Hepatic stellate cell (primary cell): ENCODE data around the gene KLHDC10.
"Not testable (repeated sequence)": the region's sequence is repeated elsewhere in the genome, so short reads cannot be mapped to it uniquely, and the experiment has no call there.

ENCODE experiments used
- DNase-seq: peaks from one replicate; pipeline ENCODE4 v3.0.0; 2011; ENCODE audit warnings: low spot score

Gene KLHDC10

DNA sequence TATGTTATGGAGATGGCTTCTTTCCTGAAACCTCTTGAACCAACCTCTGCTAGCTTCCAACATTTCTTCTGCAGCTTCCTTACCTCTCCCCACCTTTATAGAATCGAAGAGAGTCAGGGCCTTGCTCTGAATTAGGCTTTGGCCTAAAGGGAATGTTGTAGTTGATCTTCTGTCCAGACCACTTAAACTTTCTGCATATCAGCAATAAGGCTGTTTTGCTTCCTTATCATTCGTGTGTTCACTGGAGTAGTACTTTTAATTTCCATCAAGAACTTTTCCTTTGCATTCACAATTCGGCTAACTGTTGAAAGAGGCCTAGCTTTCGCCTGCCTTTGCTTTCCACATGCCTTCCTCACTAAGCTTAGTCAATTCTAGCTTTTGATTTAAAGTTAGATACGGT, 48.0 kb downstream of the KLHDC10 start:
- no peak for DNase-seq

DNA sequence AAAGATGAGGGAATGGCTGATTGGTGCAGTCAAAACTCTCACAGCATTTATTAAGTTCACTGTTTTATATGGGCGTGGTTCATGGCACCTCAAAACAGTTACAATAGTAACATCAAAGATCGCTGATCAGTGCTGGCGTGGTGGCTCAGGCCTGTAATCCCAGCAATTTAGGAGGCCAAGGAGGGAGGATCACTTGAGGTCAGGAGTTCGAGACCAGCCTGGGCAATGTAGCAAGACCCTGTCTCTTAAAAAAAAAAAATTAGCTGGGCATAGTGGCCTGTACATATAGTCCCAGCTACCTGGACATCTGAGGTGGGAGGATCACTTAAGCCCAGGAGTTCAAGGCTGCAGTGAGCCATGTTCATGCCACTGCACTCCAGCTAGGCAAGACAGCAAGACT, 48.5 kb downstream of the KLHDC10 start:
- no peak for DNase-seq

DNA sequence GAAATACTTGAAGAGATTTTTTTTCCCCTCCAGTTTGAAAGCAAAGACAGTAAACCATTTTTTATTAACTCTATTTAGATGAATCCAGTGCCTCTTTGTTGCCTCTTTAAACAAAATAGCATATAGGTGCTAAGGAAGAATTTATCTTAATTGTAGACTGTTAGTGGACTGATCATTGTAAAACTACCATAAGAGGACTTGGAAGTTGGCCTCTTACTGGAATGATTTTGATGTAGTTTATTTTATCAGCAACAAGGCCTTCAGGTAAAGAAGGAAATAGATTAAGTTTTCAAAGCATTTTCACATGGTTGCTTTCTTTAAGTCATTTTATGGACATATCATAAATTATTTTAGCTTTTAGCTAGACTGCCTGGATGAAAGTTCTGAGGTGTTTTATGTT, 53.2 kb downstream of the KLHDC10 start:
- DNase-seq = no peak

DNA sequence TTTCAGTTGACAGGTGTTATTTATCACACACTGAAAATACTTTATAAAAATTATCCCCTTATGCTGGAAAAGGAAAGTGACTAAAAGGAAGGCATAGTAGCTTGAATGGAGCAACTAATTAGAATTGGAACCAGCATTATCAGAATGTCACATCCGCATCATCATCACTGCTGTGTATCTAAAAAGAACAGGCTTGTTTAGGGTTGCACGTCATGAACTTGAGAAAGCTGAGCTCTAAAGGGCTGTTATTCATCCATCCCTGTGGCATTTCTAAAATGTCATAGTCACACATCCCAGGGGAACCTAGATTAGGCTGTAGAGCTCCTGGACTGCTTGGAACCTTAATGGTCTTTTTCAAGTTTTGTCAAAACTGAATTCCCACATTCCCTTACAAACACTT, 54.4 kb downstream of the KLHDC10 start:
- no peak for DNase-seq

DNA sequence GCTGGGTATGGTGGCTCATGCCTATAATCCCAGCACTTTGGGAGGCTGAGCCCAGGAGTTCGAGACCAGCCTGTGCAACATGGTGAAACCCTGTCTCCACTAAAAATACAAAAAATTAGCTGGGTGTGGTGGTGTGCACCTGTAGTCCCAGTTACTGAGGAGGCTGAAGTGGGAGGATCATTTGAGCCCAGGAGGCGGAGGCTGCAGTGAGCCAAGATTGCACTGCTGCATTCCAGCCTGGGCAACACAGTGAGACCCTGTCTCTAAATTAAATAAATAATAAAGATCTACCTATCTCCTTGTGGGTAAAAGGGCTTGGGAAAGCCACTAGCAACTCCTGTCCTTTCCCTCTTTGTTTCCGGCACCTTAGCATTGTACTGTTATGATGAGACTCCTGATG, 56.5 kb downstream of the KLHDC10 start:
- not testable (repeated sequence) for DNase-seq

DNA sequence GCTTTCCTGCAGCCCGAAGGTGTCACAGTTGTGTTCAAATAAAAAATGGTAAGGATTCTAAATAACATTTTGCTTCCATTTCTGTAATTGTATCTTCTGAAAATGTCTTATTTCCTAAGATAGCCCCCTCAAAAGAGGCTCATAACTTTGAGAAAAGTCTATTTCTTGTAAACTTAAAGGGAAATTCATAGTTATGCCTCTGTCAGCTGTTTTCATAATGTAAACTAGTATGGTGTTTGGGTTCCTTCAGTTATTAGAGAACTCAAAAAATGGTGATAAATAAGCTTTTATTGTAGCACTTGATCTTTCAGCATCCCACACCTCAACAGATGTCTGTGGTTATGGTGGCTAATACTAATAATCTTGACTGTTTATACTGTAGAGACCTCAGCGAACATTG, 57.1 kb downstream of the KLHDC10 start:
- no peak for DNase-seq

DNA sequence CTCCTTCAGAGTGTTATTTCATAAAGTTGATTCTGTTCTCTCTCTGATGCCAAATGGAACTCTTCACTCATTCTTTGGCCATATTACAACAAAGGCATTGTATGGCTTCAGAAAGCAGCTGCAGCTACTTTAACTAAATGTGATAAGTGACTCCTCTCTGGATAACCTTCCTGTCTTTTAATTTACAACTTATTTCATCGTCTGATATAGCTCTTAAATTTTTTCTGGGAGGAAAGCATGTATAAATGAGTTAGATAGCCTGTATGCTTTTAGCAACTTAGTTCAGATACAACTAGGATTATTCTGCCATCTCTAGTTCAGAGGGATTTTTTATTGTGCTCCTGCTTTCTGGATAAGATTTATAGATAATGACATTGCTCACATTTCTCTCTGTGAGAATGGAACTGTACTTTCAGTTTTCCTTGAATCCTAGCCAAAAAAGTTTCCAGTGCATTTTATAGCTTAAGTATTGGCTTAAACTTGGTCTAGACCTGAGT, 57.5 kb downstream of the KLHDC10 start:
- DNase-seq = no peak

DNA sequence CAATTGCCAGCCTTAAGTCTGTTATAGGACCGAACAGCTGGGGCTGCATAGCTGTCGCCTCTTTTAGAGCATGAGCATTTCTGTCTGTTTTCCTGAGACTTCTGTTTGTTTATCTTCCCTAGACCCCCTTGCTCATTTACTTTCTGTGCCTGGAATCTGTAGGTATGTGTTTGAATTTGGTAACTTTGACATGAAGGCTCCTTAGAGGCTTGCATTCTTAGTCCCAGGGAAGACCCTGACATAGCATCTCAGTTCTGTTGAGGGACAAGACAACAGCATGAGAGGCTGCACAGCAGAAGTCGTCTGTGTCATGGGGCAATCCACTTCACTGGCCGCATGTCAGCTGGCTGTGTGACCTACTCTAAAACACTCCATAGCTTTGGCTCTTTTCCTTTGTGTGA, 58.7 kb downstream of the KLHDC10 start:
- no peak for DNase-seq

DNA sequence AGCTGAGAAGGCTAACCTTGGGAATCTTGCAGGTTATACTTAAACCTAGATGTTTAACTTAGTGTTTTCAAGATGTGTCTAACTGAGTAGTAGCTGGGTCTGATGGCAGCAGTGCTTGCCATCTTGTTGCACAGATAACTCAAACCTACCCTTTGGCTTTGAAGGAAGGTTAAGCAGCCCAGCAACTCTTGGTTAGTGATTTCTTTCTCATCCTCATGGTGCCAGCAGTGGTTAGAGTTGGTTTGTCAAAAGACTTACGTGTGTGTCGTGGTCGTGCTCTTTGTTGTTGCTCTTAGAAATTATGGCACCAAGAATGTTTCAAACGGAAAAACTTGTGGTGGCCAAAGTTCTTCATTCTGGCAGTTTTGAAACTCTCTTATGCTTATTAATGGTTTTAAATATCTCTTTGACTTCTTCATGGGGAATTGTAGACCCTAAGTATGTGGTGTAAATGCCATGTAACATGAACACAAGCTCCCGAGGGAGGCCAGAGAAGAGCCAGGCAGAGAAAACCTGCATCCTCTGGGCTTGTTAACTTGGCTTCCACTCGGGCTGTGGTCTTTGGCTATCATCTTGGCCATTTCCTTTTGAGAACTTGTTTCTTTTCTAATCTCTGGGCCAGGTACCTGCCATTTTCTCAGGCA, 61.0 kb downstream of the KLHDC10 start:
- no peak for DNase-seq

DNA sequence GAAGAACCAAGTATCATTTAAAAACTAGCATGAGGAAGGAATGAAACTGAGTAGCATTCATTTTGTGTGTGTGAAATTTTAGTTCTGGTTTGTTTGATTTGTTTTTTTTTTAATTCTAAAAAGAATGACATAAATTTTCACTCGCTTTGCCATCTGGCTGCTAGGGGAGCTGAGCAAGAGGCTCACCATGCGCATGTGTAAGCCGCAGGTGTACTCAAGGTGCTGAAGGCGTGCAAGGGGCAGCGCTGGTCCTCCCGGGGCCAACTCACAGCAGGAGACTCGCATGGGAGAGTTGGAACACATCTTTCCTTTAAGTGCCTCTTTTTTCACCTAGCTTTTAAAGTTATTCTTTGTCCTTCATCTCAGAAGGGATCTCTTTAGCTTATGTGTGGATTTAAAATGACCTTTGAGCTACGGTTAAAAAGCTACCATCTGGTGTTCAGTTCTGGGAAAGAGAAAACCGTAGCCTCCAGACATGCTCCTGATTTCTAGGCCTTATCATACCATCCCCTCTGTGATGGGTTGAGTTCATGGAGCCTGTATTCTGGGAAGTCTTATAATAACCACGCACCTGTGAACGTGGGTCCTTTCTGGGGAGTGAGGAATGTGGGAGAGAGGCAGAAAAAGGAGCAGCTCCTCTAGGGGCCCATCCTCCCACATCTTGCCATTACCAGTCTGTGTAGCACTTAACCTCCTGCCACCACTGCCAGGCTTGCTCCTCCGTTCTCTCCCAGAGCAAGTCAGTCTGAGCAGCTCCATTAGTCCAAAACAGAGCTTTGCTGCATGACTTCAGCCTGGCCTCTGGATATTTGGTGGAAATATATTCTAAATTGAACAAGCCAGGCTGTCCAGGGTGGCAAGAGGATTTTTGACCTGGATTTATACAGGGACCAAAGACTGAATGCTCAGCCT, 61.9 kb downstream of the KLHDC10 start:
- no peak for DNase-seq

DNA sequence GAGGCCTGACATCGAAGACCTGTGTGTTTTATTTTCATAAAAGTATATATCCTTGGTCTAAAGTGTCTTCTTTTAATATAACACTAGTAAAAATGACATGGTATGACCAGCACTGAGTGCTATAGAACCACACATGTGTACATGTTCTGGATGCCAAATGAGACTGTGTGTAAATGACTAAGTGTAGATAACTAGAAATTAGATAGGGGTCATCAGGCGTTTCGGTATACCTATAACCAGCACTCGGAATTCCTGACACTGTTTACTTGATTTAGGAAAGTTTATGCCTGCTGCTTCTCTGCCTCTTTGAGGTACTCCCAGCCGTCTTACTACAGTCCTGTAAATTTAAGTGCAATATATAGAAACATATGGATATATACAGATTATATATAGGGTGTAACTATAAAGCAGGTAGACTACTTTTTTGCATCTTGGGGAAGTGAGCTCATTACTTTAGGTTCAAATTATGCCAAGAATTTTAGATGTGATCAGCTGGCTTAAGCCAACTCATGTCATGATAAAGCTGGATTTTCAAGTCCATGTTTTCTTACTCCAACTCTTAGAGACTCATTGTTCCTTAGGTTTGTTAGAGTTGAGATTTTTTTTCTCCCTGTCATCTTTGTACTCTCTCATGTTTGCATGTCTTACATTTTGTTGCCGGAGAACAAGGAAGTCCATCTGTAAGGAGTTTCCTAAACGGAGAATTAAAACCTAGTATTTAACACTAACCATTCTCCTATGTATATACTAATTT, 62.9 kb downstream of the KLHDC10 start:
- DNase-seq = no peak

DNA sequence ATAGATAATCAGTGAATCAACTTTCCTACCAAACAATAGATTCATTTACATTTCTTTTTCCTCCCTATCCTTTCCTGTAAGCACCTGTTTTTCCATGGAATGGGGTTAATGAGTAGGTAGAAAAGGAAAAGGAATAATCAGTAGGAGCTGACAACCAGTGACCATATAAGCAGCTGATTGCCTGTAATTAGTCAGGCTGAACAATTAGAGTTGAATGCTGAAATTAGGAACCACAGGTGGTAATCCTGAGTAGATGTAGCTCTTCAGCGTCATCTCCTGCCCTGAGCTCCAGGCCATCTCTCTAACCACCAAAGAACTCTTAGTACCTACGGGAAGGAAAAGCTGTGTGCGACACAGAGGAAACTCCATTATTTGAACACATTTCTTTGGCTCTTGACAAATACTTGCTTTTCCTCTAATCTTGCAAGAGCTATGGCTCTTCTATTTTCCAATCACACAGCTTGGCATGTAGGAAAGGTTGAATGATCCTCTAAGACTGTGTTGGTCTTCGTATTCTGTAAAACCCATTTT, 63.8 kb downstream of the KLHDC10 start:
- no peak for DNase-seq

DNA sequence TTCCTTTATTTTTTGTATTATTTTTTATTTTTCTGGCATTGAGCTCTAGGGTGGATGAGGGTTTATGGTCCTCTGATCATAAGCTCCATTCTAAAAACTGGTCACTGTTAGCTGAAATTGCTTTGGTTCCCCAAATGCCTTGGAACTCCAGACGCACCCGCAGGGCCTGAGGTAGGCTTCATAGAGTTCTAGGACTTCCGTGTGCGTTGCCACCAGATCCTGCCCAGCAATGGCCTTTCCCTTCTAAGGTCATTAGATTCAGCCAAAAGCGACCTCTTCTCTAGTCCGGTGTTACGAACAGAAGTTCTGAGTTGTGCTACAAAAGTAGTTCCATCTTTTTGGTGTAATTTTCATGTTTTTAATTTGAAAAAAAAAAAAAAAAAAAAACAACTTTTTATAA, 64.4 kb downstream of the KLHDC10 start:
- no peak for DNase-seq

DNA sequence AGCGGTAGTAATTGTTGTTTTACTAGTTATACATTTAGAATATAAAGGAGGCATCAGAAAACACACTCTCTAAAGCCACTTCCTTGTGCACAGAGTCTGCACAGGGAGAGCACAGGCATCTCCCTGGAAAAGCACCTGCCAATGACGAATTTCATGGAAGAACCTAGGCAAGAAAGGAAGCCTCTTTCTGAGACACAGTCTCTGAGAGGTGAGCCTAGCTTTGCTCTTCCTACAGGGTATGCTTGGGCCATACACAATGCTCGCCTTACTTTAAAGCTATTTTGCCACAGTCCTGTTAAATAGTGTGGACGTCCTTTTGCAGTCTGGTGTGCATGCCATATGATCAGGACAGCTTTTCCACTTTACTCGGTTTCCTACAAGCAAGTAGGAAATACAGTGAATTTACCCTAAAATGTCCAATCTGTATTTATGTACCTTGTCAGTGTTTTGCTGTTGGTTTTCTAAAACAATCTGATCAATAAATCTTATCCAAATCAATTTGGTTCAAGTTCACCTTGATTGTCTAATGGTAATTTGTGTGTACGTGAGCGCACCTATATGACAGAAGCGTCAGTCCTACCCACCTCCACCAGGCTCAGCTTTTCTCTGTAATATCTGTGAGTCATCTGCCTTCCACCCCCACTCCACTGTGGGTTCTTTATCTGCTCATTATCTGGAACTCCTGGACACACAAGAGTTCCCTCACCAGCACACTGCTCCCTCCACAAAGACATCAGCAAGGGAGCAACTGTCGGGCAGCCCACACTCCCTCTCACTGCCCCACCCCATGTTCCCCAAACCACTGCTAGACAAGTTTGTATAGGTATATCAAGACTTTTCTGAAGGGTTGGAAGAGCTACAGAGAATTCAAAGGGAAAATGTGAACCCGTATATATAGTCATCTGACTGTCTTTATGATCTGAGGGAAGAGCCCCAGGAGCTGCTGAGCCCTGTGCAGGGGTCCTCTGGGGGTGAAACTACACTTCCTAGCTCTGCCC, 65.2 kb downstream of the KLHDC10 start:
- no peak for DNase-seq

DNA sequence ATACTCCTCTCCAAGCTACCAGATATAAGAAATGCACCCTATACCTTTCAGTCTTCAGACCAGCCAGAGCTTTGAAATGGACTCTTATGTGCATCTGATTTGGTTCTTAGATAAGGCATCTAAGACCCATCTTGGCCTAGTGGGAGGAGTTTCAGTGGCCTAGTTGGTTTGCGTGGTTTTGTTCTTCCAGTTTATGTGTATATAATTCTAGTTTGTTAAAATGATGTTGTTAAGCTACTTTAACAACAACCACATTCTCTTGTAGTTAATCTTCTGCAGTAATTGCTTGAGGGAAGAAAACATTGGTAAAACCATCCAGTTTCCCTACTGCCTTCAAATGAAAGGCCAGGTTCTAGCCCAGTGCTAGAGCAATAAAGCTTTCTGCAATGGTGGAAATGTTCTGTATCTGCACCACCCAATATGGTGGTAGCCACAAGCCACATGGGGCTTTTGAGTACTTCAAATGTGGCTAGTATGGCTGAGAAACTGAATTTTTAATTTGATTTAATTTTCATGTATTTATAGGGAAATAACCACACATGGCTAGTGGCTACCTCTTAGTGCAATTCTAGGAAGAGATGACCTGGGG, 66.3 kb downstream of the KLHDC10 start:
- DNase-seq = no peak

DNA sequence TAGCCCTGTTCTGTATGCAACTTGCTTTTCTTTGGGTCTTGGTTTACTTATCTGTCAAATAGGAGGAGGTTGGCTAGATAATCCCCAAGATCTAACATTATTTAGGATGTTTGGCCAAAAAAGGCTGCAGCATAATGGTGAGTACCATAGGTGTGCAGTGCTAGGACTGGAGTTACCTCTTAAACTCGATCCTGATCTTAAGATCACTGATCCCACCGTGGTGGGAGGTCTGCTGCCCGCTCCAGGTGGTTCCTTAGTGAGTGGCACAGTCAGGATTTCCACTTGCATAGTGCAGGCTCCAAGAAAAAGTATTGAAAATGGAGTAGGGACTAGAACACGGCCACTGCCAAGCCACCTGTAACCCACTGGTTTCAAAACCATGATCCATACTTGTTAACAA, 66.9 kb downstream of the KLHDC10 start:
- no peak for DNase-seq

DNA sequence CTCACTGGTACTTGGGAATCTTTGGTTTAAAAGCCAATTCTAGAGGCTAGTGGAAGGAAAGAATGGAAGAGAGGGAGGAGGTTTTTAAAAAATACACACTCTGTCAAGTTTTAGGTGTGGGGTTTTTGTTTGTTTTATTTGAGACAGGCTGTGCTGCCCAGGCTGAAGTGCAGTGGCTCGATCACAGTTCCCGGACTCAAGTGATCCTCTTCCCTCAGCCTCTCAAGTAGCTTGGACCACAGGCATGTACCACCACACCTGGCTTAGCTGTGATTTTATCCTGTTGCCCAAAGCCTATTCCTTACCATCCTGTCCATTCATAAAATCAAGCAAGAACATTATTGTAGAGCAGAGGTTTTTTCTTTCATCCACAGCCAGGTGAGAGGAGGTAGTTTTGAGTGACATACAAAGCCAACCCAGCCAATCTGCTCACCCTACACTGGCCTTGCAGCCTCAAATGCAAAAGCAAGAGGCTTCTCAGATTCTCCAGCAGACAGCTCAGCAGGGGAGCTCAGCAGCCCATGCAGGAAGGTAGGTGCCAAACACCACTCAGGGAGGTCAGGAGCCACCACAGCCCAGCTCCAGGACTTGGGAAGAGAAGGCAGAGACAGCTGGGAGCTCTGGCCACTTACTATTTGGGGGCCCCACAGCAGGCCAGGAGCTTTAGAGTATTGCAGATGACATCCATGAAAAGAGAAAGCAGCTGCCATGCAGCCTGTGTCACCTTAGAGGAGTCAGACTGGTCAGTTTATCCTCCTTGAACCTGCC, 69.0 kb downstream of the KLHDC10 start:
- no peak for DNase-seq

DNA sequence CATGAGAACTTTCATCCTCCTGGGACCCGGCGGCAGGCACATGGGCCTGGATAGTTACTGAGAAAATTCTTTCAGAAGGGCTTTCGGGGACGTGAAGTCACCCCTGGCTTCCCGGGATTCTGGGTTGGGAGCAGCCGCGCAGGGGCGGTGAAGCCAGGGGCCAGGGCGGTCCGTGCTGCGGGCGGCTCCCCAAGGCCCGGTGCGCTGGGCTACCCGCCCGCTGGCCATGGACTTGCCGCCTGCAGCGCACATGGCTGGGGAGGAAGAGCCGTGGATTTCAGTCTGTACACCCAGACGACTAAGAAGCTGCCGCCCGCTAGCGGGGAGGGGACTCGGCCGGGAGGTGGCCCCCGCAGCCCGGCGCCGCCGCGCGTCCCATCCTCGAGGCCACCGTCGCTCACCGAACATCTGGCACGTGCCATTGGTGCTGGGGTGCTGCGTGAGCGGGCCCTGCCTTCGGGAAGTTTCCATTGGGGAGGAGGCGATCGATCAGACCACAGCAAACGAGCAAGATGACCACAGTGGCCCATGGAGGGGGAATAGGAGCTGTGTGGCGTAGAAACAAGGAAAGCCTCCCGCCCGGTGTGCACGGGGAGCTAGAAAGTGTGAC, 70.3 kb downstream of the KLHDC10 start:
- no peak for DNase-seq

DNA sequence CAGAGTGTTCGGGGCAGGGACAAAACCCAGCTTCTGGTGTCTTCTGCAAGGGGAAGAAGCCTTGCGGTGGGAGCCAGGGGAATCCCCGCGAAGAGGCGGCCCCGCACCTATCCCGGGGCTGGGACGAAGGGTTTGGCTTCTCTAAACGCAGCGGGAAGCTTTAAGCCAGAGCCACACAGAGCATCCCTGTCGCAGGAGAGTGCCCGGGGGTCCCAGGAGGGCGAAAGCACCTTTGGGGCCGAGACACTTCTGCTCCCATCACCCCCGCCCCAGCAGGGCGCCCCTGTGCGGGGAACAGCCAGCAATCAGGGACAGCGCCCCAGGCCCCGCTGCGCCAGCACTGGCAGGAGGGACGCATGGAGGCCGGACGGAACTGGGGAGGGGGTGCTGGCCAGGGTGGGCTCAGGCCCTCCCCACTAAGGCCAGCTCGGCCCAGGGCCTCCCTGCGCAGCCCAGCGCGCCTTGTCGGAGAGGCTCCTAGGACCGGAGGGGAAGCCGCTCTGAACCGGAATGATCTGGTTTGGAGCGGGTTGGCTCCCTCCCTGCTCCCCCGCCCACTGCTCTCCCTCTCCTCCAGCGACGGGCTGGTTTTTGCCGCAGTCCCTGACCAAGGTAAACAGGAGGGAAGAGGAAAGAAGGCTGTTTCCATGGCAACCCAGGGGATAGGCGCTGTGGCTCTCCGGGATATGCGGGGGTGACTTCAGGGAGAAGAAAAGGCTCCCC, 71.0 kb downstream of the KLHDC10 start:
- peak; percentile 71 for DNase-seq
